GM18870 (cell line): ENCODE results near the gene LRBA.
A peak's percentile ranks its signal among the peaks of the same experiment; 100 is the strongest.

Experiments
- ATAC-seq: cut with Tn5 transposase; IDR thresholded peaks from one replicate; pipeline ENCODE4 v1.9.1; 2021; ENCODE audit warnings: moderate library complexity; ENCODE audit not compliant: unreplicated experiment

LRBA gene

DNA sequence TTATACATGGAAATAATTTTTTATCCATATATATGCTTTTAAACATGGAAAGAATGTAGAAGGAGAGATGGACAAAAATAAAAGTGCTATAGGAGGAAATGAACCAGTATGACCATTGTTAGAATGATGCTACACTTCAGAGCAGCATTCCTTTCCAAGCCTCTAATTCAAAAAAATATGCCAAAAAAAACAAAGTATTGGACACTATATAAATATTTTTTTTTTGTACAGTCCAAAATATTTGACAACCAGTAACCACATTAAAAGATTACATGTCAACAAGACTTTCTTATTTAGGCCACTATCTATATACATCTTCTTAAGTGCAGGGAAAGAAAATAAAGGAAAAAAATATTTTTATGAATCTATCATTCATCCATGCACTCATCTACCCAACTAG, 198.6 kb downstream of the LRBA start:
- no peak for ATAC-seq

DNA sequence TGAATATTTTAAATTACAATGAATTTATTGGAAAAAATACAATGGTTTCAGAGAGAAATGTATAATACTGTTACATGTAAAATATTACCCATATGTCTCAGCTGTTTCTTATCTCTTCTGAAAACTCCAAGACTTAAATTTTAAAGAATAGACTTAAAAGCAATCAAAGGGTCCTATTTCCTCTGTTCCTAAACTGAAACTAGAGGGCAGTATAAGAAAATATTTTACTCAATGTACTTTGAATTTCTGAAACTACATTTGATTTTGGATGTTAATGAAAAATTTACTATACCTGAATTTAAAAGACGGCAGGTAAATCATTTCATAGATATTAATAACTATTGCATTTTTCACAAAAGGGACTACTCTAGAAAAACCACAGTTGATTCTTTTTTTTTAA, 200.2 kb downstream of the LRBA start:
- ATAC-seq: no peak

DNA sequence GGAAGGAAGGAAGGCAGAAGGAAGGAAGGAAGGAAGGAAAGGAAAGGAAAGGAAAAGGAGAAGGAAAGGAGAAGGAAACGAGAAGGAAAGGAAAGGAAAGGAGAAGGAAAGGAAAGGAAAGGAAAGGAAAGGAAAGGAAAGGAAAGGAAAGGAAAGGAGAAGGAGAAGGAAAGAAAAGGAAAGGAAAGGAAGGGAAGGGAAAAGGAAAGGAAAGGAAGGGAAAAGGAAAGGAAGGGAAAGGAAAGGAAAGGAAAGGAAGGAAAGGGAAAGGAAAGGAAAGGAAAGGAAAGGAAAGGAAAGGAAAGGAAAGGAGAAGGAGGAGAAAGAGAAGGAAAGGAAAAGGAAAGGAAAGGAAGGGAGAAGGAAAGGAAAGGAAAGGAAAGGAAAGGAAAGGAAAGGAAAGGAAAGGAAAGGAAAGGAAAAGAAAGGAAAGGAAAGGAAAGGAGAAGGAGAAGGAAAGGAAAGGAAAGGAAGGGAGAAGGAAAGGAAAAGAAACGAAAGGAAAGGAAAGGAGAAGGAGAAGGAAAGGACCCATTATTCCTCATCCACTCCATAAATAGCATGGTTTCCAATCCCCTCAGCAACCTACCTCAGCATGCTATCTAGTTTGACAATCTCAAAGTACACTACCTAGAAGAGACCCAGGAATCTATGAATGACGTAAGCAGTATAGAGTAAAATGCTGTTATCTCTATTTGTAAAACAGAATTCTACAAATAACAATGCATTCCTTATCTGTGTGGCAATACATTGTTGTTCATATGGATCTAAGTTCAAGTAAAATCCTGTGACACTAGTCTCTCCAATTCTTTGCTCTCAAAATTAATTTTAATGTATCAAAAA, 209.7 kb downstream of the LRBA start:
- ATAC-seq: no peak

DNA sequence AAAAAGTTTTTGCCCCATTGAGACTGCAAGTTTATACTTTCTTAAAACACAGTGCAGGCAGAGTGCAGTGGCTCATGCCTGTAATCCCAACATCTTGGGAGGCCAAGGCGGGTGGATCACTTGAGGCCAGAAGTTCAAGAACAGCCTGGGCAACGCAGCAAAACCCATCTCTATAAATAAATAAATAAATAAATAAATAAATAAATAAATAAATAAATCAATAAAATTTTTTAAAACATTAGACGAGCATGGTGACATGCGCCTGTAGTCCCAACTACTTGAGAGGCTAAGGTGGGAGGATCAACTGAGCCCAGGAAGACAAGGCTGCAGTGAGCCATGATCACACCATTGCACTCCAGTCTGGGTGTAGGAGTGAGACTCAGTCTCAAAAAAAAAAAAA, 213.3 kb downstream of the LRBA start:
- ATAC-seq: no peak

DNA sequence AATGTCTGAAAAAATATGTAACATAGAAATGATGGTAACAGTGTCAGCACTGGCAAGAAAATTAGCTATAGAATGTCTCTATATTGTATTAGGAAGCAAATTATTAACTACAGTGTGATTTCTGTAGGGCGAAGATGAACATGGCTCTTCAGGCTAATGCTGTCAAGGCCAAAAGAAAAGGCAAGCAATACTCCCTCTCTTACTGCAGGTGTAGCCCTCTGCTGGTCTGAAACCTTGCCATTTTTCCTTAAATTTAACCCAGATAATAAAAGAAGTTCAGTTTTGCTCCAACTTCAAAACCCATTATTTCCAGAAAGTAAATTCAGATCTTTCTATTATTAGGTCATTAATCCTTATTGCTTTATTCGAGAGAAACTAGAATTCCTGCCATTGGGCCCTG, 215.9 kb downstream of the LRBA start:
- ATAC-seq: no peak

DNA sequence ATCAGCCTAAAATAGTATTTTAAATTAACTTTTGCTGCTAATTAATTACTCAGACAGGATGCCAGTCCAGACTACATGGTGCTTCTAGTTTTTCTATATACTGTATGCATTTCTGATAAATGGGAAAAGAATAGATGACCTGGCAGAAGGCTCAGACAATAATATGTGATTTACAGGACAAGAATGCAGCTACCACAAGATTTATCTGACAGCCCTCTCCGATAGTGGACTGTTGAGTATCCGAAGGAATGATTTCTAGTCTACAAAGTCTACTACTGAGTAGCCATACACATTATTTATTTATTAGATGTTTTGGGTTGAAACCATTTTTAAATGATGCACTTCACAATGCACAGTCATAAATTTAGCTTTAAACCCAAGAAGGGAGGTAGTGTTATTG, 220.4 kb downstream of the LRBA start:
- no peak for ATAC-seq

DNA sequence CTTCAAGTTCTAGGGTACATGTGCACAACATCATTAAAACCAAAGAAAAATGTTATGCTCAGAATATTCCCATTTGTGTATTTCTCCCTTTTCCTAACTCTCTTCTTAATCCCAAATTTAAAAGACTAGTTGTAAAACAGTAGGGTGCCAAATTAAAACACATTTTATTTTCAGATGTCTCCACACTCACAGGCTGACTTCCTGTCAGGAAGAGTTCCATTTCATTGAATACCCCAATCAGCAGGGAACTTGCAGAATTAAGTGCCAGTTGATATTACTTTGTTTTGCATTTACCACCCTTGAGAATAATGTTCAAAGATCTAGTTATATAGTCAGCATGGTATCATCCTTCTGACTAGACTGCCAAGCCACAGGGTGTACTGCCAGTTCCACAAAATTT, 225.2 kb downstream of the LRBA start:
- ATAC-seq: no peak

DNA sequence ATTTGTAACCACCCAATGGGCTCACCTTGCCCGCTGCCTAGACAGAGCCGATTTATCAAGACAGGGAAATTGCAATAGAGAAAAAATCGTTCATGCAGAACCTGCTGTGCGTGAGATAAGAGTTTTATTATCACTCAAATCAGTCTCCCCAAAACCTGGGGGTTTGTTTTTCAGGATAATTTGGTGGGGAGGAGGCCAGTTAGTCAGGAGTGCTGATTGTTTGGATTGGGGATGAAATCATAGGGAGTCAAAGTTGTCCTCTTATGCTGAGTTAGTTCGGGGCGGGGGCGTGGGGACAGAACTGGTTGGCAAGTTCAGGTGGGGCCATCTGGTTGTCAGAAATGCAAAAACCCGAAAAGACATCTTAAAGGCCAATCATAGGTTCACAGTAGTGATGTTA, 230.1 kb downstream of the LRBA start:
- ATAC-seq: no peak

DNA sequence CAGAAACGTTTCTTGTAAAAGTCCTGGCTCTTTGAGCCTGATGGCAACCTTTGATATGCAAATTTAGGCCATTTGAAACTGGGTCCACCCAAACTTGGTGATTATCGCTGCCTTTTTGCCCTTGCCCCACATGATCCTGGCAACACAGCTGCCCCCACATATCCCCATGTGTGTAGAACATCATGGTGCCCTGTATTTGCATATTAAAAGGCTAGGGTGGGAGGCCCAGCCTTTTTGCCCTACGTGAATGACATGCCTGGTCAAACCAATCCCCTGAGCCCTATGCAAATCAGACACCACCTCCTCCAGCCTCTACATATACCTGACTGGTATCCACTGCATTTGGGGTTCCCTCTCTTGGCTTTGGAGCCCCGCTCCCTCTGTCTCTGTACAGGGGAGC, 230.8 kb downstream of the LRBA start:
- ATAC-seq: no peak

DNA sequence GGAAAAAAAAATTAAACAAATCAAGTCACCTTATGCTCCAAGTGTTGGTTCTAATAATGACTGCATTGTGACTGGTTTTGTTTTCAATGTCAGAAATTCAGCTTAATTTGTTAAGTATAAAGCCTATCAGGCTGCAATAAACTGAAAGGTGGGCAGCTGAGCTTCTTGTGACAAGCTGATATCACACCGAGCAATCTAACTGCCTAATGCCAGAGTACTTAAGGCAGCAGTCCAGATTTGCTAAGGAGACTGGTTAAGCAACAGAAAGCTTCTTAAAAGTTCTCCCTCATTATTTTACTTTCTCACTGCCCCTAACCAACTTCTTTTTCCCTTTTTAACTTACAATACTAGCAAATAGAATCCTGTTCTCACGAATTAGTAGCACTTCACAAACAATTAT, 232.2 kb downstream of the LRBA start:
- no peak for ATAC-seq

DNA sequence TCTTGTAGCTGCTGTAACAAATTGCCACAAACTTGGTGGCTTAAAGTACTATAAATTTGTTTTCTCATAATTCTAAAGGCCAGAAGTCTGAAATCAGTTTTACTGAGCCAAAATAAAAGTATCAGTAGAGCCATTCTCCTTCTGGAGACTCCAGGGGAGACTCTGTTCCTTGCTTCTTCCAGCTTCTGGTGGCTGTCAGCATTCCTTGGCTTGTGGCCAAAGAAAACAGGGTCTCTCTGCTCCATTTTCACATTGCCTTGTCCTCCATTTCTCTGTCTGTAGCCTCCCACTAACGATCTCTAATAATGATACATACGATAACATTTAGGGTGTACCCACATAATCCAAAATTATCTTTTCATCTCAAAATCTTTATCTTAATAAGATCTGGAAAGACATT, 232.8 kb downstream of the LRBA start:
- no peak for ATAC-seq

DNA sequence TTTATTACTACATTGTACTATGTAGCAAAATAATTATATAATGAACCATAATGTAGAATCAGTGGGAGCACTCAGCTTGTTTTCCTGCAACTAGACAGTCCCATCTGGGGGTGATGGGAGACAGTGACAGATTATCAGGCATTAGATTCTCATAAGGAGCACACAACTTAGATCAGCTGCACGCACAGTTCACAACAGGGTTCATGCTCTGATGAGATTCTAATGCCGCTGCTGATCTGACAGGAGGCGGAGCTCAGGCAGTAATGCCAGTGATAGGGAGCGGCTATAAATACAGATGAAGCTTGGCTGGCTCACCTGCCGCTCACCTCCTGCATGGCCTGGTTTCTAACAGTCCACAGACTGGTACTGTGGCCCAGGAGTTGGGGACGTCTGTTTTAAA, 233.9 kb downstream of the LRBA start:
- no peak for ATAC-seq

DNA sequence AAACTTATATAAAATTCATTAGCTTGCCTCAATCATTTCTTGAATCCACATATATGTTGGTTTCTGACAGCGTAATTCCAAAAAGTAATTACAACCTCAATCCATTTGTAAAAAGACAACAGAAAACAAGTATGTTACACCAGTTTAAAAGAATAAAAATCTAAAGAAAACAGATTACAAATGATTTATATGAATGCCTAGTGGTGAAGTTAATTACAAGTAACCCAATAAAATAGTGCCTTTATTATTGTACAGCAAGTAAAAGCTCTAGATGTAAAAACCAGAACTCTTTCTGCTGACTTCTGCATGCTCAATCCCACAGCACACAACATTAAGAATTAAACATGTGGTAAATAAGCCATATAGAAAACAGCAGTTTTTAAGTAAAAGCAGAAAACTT, 235.4 kb downstream of the LRBA start:
- ATAC-seq: no peak

DNA sequence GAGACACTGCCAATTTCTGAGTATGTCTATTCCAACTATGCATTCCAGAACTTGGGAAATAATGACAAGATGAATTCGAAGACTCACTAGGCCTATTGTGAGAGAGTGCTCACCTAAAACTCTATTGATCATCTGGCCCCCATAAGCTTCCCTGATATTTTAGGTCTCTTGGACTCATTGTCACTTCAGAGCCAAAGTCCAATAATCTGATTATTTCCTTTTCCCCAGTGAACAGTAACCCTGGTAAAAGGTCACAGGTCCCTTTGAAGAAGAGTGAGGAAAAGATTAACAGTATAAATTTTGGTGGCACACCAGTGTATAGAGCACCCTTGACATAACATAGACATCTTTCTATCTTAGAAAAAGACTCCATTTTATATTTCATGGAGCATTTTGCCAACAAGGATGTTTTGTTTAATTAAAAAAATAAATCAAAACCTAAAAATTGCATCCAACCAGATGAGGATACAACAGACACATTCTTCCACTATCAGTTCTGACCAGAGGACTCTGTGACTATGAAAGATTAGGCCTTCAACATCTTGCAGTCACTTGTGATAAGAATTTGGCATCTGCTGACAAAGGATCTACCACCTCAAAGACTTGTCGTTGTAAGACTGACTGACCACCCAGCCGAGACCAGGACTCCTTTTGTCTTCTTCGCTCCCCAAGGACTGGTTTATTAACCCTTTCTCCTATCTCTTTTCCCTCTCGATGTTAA, 241.2 kb downstream of the LRBA start:
- ATAC-seq: no peak

DNA sequence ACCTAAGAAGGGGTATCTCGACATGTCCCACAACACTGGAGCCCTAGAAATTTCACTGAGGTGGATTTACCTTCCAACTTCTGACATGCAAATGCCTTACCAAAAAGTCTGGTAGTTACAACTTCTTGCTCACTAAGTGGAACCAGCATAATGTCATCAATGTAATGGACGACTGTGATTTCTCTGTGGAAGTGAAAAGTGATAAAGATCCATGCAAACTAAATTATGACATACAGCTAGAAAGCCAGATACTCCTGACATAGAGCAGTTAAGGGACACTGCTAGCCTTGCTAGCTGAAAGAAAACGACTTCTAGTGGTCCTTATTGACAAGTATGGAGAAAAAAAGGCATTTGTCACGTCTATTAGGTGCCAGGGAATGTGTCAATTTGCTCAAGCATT, 242.1 kb downstream of the LRBA start:
- ATAC-seq: no peak

DNA sequence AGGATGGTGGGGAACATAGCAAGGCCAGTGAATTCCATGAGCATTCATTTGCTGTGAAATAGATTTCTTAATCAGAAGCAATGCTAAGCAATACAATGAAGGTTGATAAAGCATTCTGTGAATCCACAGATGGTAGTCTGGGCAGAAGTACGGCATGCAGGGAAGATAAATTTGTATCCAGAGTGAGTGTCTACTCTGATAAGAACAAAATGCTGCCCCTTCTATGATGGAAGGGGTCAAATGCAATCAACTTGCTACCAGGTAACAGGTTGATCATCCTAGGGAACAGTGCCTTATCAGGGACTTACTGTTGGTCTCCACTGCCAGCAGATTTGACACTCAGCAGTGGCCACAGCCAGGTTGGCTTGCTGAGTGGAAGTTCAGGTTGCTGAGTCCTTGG, 243.7 kb downstream of the LRBA start:
- ATAC-seq: no peak

DNA sequence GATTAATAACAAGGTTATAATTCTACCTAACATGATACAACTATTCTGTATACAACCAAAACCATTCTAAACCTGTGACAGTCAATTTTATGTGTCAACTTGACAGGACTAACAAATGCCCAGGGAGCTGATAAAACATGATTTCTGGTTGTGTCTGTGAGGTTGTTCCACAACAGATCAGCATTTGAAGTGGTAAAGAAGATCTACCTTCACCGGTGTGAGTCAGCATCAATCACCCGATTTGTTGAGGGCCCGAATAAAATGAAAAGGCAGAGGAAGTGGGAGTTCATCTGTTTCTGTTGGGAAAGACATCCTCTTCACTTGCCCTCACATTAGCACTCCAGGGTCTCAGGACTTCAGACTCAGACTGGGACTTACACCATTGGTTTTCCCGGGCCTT, 245.2 kb downstream of the LRBA start:
- ATAC-seq: no peak

DNA sequence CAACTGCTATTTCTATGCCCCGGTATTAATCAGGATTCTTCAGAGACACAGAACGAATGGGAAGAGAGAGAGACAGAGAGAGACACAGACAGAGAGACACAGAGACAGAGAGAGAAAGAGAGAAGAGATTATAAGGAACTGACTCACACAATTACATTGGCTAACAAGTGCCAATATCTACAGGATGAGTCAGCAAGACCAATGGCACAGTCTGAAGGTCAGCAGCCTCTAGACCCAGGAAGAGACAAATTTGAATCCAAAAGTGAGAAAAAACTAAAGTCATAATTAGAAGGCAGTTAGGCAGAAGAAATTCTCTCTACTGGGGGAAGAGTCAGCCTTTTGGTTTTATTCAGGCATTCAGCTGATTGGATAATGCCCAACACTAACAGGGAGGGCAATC, 245.8 kb downstream of the LRBA start:
- ATAC-seq: peak; percentile 64

DNA sequence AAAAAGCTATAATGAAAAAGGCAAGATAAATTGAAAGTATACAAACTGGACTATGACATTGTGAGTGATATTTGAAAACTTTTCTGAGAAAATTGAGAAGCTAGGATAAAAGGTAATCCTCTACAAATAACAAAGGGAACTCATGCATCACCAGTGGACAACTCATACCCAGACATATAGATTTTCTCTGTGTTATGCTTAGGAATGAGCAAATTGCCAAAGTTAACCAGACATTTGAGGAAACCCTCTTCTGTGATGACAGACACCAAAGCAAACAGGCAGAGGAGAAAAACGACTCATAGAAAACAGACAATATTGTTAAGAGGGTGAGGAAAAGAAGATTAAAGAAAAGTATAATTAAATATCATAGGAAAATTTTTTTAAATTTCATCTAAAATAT, 246.6 kb downstream of the LRBA start:
- no peak for ATAC-seq

DNA sequence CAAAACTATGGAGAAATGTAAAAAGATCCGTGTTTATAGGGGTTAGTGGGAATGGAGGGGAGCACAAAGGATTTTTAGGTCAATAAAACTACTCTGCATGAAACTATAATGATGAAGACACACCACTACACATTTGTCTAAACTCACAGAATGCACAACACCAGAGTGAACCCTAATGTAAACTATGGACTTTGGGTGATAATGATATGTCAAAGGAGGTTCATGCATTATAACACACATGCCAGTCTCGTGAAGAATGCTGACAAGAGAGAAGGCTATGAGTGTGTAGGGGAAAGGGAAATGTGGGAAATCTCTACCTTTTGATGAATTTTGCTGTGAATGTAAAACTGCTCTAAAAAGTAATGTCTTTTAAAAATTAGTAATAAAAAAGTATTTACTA, 249.9 kb downstream of the LRBA start:
- no peak for ATAC-seq

DNA sequence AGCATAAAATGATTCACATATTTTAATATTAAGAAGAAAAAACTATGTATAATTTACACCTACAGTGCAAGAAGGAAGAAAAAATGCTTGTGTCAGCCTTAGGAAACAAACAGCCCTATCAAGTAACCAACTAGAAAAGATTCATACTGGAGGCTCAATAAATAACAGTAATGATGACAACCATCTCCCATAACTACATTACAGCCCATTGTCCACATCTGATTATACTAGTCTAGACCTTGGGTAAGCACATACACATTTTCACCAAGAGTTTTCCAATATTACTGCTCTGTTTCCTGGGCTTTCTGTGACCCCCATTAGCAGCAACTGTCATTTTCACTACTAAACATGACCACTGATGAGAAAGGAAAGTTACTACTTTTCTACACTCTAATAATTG, 263.4 kb downstream of the LRBA start:
- ATAC-seq: no peak

DNA sequence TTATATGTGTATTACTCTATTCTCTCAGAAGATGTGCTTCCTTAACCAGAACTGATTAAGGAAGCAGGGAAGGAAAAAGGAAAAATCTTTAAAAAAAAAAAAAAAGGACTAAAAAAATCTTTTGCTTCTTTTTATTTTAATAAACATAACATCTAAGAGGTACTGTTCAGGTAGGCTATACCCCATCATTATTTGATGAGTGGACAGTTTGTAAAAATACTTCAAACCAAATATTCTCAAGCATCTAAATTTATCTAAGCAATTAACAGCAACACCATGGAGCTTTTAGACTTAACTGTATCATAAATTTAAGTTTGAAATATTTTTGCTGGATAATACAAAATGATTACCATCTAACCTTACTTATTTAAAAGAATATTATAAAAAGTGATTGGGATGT, 264.3 kb downstream of the LRBA start:
- ATAC-seq: no peak

DNA sequence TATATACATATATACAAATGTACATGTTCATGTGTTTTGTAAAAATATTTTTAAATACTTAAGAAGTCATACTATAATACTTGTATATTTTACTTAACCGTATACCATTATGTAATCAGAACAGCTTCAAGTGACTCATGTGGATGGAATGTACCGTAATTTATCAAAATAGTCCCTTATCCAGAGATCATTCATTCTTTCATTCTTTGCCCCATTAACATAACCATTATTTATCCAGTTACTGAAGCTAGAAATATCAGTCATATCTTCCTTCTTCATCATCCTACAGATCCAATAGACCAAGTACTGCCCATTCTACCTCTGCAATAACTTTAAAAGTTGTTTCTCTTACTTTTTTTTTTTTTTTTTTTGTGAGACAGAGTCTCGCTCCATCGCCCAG, 268.9 kb downstream of the LRBA start:
- ATAC-seq: no peak
